ENCODE results near the gene ZSCAN2.

Gene ZSCAN2

GRCh38 chr15:84611631-84612030 is 10.8 kb downstream of the ZSCAN2 start:
- TF ChIP-seq CTCF (conservative IDR thresholded peaks at IDR 0.05; ENCODE audit: control insufficient read depth, insufficient read depth, low read depth, low read length) = no peak
- no peak overlapping the region for H3K4me3 ChIP-seq (ENCODE audit: control insufficient read depth, low read depth, low read length)
- DNase-seq (ENCODE audit: low read depth) = peak; percentile 21

DNA sequence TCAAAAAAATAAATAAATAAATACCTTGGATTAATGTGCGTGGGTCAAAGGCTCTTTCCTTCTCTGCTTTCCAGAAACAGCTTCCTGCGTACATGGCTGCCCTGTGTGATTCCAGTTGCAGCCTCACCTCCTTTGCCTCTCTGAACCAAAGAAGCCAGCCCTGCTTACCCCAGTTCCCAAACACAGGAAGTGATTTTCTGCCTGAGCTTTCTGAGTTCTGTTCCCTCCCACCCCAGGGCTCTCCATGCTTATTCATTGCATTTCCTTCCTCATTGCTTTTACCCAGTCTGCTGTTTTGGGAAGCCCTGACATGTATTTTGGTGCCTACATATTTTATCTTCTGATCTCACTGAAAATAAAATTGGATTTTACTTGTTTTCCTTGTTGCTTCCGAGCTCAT is 15.4 kb downstream of the ZSCAN2 start:
- no peak for TF ChIP-seq CTCF (conservative IDR thresholded peaks at IDR 0.05; ENCODE audit: control insufficient read depth, insufficient read depth, low read depth, low read length)
- H3K4me3 ChIP-seq (ENCODE audit: control insufficient read depth, low read depth, low read length) = no peak overlapping the region
- DNase-seq (ENCODE audit: low read depth) = no peak

DNA sequence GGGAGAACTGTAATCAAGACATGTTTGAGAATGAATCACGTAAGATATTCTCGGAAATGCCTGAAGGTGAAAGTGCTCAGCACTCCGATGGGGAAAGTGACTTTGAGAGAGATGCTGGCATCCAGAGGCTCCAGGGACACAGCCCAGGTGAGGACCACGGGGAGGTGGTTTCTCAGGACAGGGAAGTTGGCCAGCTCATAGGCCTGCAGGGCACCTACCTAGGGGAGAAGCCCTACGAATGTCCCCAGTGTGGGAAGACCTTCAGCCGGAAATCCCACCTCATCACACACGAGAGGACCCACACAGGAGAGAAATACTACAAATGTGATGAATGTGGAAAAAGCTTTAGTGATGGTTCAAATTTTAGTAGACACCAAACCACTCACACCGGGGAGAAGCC is 19.8 kb downstream of the ZSCAN2 start:
- no peak for DNase-seq (ENCODE audit: low read depth)
- no peak for TF ChIP-seq CTCF (conservative IDR thresholded peaks at IDR 0.05; ENCODE audit: control insufficient read depth, insufficient read depth, low read depth, low read length)
- no peak overlapping the region for H3K4me3 ChIP-seq (ENCODE audit: control insufficient read depth, low read depth, low read length)

GRCh38 chr15:84621358-84621979 is 20.7 kb downstream of the ZSCAN2 start:
- no peak for DNase-seq (ENCODE audit: low read depth)
- no peak for TF ChIP-seq CTCF (conservative IDR thresholded peaks at IDR 0.05; ENCODE audit: control insufficient read depth, insufficient read depth, low read depth, low read length)
- no peak overlapping the region for H3K4me3 ChIP-seq (ENCODE audit: control insufficient read depth, low read depth, low read length)

DNA sequence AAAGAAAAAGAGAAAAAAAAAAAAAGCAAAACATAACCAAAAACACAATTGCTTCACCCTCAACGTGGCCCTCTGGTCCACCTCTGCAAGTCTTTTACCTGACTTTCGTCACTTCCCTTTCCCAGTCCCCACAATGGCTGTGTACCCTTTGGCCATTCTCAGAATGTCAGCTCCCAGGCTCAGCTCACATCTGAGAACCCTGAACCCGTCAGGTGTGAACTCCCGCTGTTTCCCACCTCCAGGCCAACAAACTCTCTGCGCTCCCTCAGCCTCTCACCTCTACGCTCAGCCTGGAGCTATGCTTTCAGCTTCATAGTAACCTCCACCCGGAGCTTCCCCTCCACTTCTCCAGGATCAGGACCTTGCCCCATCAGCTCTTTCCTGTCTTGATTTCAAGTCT is 23.6 kb downstream of the ZSCAN2 start:
- no peak for DNase-seq (ENCODE audit: low read depth)
- no peak for TF ChIP-seq CTCF (conservative IDR thresholded peaks at IDR 0.05; ENCODE audit: control insufficient read depth, insufficient read depth, low read depth, low read length)
- no peak overlapping the region for H3K4me3 ChIP-seq (ENCODE audit: control insufficient read depth, low read depth, low read length)

DNA sequence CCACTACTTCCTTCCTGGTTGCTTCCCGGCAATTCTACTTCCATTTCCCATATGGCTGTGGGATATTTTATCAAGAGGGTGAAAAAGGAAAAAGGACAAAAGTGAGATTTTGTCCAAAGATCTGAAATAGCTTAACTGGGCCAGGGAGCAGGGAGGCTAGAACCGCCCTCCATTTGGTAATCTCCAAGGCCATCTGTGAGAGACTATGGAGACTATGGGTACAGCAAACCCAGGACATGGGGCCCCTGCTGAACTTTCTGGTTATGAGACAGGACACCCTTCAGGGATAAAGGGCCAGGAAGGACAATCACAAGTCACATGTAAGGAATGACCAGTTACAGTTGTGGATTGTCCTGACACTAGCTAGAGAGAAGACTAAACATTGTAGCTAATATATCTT is 24.3 kb downstream of the ZSCAN2 start:
- no peak for TF ChIP-seq CTCF (conservative IDR thresholded peaks at IDR 0.05; ENCODE audit: control insufficient read depth, insufficient read depth, low read depth, low read length)
- DNase-seq (ENCODE audit: low read depth) = no peak
- no peak overlapping the region for H3K4me3 ChIP-seq (ENCODE audit: control insufficient read depth, low read depth, low read length)

DNA sequence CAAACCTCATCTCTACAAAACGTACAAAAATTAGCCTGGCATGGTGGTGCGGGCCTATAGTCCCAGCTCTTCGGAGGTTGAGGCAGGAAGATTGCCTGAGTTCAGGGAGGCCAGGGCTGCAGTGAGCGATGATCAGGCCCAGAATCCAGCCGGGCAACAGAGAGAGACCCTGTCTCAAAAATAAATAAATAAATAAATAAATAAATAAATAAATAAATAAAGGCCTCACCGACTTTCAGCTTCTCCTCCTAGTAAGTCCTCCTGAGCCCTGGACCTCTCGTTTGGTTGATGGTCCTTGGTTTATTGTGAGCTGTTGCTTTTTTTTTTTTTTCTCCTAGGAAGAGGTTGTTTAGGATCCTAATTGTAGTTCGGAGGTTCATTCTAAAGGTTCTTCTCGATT is 28.2 kb downstream of the ZSCAN2 start:
- H3K4me3 ChIP-seq (ENCODE audit: control insufficient read depth, low read depth, low read length) = no peak overlapping the region
- TF ChIP-seq CTCF (conservative IDR thresholded peaks at IDR 0.05; ENCODE audit: control insufficient read depth, insufficient read depth, low read depth, low read length) = no peak
- DNase-seq (ENCODE audit: low read depth) = no peak
